AG08395 (cell line): Measurements from ENCODE around the gene CD99.
"Not testable (repeated sequence)": the region's sequence is repeated elsewhere in the genome, so short reads cannot be mapped to it uniquely, and the experiment has no call there.

ENCODE experiments used
- DNase-seq: peaks from one replicate; pipeline ENCODE4 v3.0.0; 2012; ENCODE audit warnings: mixed read lengths, low spot score

CD99 gene

GRCh38 chrX:2774057-2774456 lies 83.0 kb downstream of the CD99 start:
- DNase-seq: no peak

- no peak for DNase-seq
Measured at GRCh38 chrX:2774776-2775175, 83.7 kb downstream of the CD99 start.

- not testable (repeated sequence) for DNase-seq
Measured at GRCh38 chrX:2780472-2781225, 89.6 kb downstream of the CD99 start.

DNA sequence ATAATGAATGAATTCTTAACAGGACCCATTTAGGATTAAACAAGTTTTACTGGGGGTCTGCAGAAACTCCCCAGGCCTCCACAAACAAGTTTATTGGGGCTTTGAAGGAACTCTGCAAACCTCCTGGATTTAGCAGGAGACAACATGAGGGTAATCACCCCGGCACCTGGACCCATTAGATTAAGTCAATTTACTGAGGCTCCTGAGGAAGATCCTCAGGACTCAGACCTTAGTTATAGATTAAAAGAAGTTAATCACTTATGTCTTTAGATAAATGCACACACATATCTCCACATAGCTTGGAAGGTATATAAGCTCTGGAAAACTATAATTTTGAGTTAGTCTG lies 90.1 kb downstream of the CD99 start:
- DNase-seq: no peak

DNA sequence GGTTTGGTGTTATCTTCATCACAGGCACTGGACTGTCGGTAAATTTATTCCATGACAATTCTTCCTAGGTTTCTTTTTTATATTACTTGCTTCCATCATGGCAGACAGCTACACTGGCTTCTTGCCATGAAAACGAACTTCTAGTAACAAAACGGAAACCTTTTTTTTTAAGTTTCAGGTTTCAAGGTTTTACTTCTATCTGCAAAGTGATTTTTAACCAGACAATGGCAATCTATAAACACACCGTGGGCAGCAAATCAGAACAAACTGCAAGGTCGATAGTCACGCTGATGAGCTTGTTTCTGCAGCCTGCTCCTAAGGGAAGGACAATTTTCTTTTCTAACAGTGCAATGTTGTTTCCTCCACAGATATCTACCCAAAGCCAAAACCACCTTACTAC lies 90.6 kb downstream of the CD99 start:
- DNase-seq: no peak

- no peak for DNase-seq
Measured at GRCh38 chrX:2782171-2782570, 91.1 kb downstream of the CD99 start.

GRCh38 chrX:2782778-2783177 lies 91.7 kb downstream of the CD99 start:
- no peak for DNase-seq

DNA sequence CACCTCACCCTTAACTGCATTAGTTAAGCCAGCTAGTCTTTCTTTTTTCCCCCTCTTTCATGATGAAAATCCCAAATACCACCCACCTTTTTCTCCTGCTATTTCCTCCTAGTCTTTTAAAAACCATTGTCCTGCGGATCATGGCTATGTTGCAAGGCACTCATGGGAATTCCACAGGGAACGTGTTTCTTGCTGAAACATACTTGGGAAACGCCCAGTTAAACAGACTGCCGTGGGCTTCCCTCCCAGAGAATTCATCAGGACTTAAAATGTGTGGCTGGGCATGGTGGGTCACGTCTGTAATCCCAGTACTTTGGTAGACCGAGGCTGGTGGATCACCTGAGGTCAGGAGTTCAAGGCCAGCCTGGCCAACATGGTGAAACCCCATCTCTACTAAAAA lies 92.9 kb downstream of the CD99 start:
- DNase-seq: no peak

DNA sequence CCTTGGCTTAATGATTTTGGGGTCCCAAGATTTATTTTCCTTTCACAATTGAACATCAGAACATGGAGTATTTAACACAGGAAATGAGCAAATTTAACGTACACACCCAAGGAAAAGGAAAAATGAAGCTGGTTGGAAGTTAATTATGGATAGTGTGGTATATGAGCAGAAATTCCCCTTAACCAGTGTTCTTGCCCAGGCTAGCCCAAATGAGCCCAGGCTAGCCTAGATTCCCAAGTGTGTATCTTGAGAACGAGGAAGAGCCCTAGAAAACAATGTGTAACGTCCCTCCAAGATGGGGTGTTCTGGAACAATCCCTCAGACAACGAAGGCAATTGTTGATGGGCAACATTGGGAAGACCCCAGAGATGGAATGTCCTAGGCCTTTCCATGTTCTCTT lies 94.4 kb downstream of the CD99 start:
- no peak for DNase-seq

DNA sequence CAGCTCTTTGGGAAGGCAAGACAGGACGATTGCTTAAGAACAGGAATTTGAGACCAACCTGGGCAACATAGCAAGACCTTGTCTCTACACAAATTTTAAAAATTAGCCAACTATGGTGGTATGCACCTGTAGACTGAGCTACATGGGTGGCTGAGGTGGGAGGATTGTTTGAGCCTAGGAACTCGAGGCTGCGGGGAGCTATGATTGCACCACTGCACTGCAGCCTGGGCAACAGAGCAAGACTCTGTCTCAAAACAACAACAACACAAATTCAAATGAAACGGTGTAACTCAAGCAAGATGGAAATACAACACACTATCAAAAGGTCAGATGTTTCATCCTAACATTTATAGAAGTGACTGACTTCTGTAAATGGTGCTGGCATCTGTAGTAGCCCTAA lies 97.9 kb downstream of the CD99 start:
- no peak for DNase-seq

GRCh38 chrX:2789569-2789968 lies 98.5 kb downstream of the CD99 start:
- no peak for DNase-seq
